ENCODE measurements around the gene APELA. TPM values are rescaled to one million over a fixed set of nuclear protein-coding genes. Genes with fewer than 3 reads are reported as not detected.

APELA gene, protein sequence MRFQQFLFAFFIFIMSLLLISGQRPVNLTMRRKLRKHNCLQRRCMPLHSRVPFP
- total RNA-seq: not detected

GRCh38 chr4:164876700-164877324 is at the start of gene APELA:
Gene APELA, plus strand, starts transcription at chr4:164877178. Its CDS starts 154 bp downstream, at chr4:164877332.
- no peaks in the 10 kb centered on the region for H3K4me1 ChIP-seq

GRCh38 chr4:164828955-164829354 is 48.0 kb upstream of the APELA start:
- H3K4me1 ChIP-seq: no peaks in the 10 kb centered on the region
- no peak for TF ChIP-seq CTCF (IDR thresholded peaks at IDR 0.05)
- TF ChIP-seq POLR2A (IDR thresholded peaks at IDR 0.05): no peak
- no peaks in the 10 kb centered on the region for H3K9me3 ChIP-seq
- DNase-seq: no peak
- H3K27me3 ChIP-seq: no peaks in the 10 kb centered on the region
- intact Hi-C loops (cut with DNase I): no loop called here
- no peak overlapping the region for H3K4me3 ChIP-seq
- 58 to 74% methylated on average over 3 of the region's 3 CpGs for WGBS, 2 donors
- H3K36me3 ChIP-seq: no peaks in the 10 kb centered on the region
- no peak overlapping the region for H3K27ac ChIP-seq

More at GRCh38 chr4:164876700-164877324, at the start of gene APELA:
- H3K4me3 ChIP-seq: no peak within 1 kb of the TSS
- WGBS, 2 donors: 26 to 38% methylated on average over 7 of the region's 7 CpGs
- intact Hi-C loops (cut with DNase I): no loop called here
- no peak for DNase-seq
- H3K9me3 ChIP-seq: no peaks in the 10 kb centered on the region
- no peak within 1 kb of the TSS for H3K27ac ChIP-seq
- no peaks in the 10 kb centered on the region for H3K27me3 ChIP-seq
- H3K36me3 ChIP-seq: no peaks in the 10 kb centered on the region
- TF ChIP-seq CTCF (IDR thresholded peaks at IDR 0.05) (no peak), POLR2A (IDR thresholded peaks at IDR 0.05) (no peak)

GRCh38 chr4:164846566-164846965 is 30.4 kb upstream of the APELA start:
- intact Hi-C loops (cut with DNase I): no loop called here

DNA sequence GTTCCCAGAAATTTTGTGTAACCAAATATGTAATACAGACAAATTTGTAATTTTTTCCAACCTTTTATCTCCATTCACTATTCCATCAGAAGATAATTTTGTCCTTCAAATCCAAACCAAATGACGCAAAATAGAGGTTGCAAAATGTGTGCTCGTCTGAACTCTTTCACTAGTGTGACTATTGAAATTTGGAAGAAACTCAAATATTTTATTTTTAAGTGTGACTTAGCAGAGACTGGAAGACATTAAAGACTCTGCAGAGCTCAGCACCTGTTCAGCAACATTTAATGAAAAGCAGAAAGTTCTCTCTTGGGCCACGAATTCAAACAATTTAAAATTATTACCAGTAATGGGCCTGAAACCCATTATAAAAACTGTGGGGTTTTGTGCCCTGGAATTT is 30.0 kb upstream of the APELA start:
- no peak for TF ChIP-seq CTCF (IDR thresholded peaks at IDR 0.05)
- TF ChIP-seq POLR2A (IDR thresholded peaks at IDR 0.05): no peak
- no peaks in the 10 kb centered on the region for H3K27me3 ChIP-seq
- no peaks in the 10 kb centered on the region for H3K4me1 ChIP-seq
- 50 to 63% methylated on average over 3 of the region's 3 CpGs for WGBS, 2 donors
- DNase-seq: no peak
- intact Hi-C loops (cut with DNase I): no loop called here
- no peaks in the 10 kb centered on the region for H3K36me3 ChIP-seq
- H3K27ac ChIP-seq: no peak overlapping the region
- no peaks in the 10 kb centered on the region for H3K9me3 ChIP-seq
- H3K4me3 ChIP-seq: no peak overlapping the region

More at GRCh38 chr4:164846566-164846965, 30.4 kb upstream of the APELA start:
- no peak for DNase-seq
- Histone ChIP-seq H3K36me3 (no peaks in the 10 kb centered on the region), H3K4me1 (no peaks in the 10 kb centered on the region), H3K27ac (no peak overlapping the region), H3K9me3 (no peaks in the 10 kb centered on the region), H3K4me3 (no peak overlapping the region), H3K27me3 (no peaks in the 10 kb centered on the region)
- TF ChIP-seq POLR2A (IDR thresholded peaks at IDR 0.05) (no peak), CTCF (IDR thresholded peaks at IDR 0.05) (no peak)
- WGBS, 2 donors: 52% methylated on average over 4 of the region's 4 CpGs

GRCh38 chr4:164847967-164848649 is 28.9 kb upstream of the APELA start:
- 25 to 41% methylated on average over 2 of the region's 2 CpGs for WGBS, 2 donors
- no peak for DNase-seq
- Histone ChIP-seq H3K36me3 (no peaks in the 10 kb centered on the region), H3K27ac (no peak overlapping the region), H3K4me1 (no peaks in the 10 kb centered on the region), H3K27me3 (no peaks in the 10 kb centered on the region), H3K4me3 (no peak overlapping the region), H3K9me3 (no peaks in the 10 kb centered on the region)
- no peak for TF ChIP-seq POLR2A (IDR thresholded peaks at IDR 0.05)
- no peak for TF ChIP-seq CTCF (IDR thresholded peaks at IDR 0.05)
- intact Hi-C loops (cut with DNase I): no loop called here
